ENCODE measurements around the gene CDH8.

DNA sequence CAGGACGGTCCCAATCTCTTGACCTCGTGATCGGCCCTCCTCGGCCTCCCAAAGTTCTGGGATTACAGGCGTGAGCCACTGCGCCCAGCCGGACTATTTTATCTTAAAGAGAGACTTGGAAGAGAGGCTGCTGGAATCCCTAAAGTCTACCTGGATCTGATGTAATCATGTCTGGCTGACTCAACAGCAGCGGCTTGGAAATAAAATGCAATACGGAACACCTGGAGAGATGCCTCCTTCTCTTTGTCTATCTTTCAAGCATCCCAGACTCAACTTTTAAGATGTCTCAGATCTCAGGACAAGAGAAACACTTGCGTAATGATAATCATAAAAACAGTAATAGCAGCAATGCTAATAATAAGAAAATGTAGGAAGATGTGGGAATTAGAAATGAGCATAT, 95.6 kb downstream of the CDH8 start:
- TF ChIP-seq, protein P1, sequence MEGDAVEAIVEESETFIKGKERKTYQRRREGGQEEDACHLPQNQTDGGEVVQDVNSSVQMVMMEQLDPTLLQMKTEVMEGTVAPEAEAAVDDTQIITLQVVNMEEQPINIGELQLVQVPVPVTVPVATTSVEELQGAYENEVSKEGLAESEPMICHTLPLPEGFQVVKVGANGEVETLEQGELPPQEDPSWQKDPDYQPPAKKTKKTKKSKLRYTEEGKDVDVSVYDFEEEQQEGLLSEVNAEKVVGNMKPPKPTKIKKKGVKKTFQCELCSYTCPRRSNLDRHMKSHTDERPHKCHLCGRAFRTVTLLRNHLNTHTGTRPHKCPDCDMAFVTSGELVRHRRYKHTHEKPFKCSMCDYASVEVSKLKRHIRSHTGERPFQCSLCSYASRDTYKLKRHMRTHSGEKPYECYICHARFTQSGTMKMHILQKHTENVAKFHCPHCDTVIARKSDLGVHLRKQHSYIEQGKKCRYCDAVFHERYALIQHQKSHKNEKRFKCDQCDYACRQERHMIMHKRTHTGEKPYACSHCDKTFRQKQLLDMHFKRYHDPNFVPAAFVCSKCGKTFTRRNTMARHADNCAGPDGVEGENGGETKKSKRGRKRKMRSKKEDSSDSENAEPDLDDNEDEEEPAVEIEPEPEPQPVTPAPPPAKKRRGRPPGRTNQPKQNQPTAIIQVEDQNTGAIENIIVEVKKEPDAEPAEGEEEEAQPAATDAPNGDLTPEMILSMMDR (IDR thresholded peaks at IDR 0.05): no peak
- no peak for TF ChIP-seq POLR2A (IDR thresholded peaks at IDR 0.05)

Data from thyroid gland (tissue), 4 donors.